Stimulated activated CD4-positive, alpha-beta T cell treated with anti-CD3 and anti-CD28 coated beads, Interleukin-1b, Interleukin-23, amount 100 ng/mL, for 4 hours (primary cell): ENCODE data around the gene STIM2.
"Not testable (repeated sequence)": the region's sequence is repeated elsewhere in the genome, so short reads cannot be mapped to it uniquely, and the experiment has no call there.

Experiments used
- DNase-seq, 2 donors: peaks; one replicate each; pipeline ENCODE4 v3.0.0-alpha.2; 2020; ENCODE audit warnings: low read depth in 2 of 2

STIM2 gene

GRCh38 chr4:26953366-26953765 is 92.7 kb downstream of the STIM2 start:
- DNase-seq = no peak

- DNase-seq = no peak
Measured at GRCh38 chr4:26953770-26954423, 93.3 kb downstream of the STIM2 start.

- no peak for DNase-seq
Measured at GRCh38 chr4:26955241-26955640, 94.6 kb downstream of the STIM2 start.

- no peak for DNase-seq
Measured at GRCh38 chr4:26958925-26959653, 98.4 kb downstream of the STIM2 start.

GRCh38 chr4:26959654-26960047 is 99.0 kb downstream of the STIM2 start:
- no peak for DNase-seq

- no peak for DNase-seq
Measured at GRCh38 chr4:26962720-26963119, 102.1 kb downstream of the STIM2 start.

DNA sequence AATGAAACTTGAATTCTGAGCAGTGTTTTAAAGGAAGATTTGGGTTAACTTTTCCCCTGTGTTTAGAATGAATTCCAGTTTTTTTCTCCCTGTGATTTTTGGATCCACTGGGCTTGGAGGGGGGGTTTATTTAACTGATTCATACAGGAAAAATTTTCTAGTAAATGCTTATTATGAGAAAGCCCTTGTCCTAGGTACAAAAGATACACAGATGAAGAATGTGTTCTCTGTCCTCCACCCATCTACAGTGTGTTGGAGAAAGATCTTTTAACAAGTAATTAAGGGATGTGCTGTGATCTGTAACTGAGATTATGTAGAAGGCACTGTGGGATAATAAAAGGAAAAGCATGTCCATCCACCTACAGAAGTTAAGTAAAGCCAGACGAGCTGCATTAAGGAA is 103.9 kb downstream of the STIM2 start:
- DNase-seq = no peak

- DNase-seq = no peak
Measured at GRCh38 chr4:26964994-26965393, 104.4 kb downstream of the STIM2 start.

GRCh38 chr4:26975464-26976181 is 115.0 kb downstream of the STIM2 start:
- not testable (repeated sequence) for DNase-seq

DNA sequence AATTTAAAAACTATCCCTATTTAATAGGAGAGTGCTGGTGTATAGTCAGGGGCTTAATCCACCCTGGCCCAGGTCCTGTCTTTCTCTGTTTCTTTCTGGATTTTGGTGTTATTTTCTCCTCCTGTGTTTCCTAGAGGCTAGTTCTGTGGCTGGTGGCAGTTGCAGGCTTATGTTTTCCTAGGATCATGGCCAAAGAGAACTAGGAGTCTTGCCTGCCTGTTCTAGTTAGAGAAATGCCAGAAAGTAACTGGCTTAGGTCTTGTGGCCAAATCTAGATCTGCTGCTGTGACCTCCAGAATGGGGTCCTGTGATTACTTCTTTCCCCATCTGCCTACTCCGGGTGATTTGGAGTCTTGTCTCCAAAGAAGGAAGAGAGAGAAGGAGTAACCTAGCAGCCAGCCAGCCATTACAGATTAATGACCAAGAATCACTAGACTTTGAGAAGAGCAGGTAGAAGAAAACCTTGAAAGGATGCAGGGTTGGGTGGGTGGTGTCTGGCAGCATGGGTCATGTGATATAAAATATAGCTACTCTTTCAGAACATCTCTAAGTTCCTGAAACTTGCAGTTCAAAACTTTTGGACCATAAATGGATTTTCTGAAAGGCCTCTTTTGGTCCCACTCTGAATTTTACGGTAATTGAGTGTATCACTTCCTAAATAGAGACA is 117.9 kb downstream of the STIM2 start:
- no peak for DNase-seq

GRCh38 chr4:26984896-26985295 is 124.3 kb downstream of the STIM2 start:
- no peak for DNase-seq

- DNase-seq = peak in 1 of 2 donors; percentile 33
Measured at GRCh38 chr4:26985873-26986272, 125.2 kb downstream of the STIM2 start.

DNA sequence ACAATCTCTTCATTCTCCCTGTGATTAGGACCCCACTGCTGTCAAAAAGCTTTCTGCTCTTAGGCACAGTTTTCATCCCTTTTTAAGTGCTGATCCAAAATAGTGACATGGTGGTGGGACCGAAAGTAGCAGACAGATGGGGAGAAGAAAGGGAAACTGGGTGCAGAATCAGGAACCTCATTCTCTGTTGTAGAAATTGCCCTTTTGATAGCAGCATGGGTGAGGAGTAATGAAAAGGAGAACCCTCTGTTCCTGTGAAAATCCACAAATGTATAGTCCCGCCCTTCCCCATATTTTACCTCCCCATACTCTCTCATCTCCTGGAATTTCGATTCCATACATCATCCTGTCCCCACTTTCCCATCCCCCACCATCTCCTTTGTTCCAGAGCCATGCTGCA is 126.5 kb downstream of the STIM2 start:
- DNase-seq = no peak

- no peak for DNase-seq
Measured at GRCh38 chr4:26991057-26991456, 130.4 kb downstream of the STIM2 start.

- DNase-seq = no peak
Measured at GRCh38 chr4:26992657-26993361, 132.2 kb downstream of the STIM2 start.

DNA sequence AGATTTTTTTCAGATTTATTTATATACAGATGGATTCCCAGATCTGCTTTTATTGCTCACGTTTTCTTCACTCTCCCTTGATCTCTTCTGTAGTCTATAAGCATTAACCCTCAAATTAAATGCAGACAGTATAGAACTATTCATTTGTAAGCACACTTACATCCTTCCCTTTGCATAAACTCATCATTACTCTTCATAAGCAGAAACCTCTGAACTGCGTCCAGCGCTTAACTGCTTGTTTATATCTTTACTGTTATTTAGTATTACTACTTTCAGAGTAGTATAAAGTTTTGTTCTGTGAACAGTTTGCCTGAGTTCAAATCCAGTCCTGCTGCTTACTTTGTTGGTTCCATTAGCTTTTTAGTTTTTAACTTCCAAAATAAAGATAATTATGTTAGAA is 132.9 kb downstream of the STIM2 start:
- DNase-seq = no peak

DNA sequence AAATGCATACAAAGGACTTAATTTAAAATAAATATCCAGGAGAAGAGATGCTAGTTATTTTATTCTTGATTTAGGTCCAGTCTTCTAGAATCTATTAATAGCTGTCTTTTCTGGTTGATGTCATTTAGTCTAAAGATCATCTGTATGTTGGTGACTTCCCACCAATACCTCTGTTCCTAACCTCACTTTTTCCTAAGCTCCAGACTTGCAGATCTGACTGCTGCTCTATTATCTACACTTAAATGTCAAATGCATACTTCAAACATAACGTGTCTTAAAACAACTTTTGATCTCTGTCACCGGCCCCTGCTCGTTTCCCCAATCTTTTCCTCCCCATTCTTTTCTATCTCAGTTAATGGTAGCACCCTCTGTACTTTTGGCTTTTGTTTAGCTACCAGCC is 133.3 kb downstream of the STIM2 start:
- DNase-seq = no peak

- no peak for DNase-seq
Measured at GRCh38 chr4:26995316-26995715, 134.7 kb downstream of the STIM2 start.

DNA sequence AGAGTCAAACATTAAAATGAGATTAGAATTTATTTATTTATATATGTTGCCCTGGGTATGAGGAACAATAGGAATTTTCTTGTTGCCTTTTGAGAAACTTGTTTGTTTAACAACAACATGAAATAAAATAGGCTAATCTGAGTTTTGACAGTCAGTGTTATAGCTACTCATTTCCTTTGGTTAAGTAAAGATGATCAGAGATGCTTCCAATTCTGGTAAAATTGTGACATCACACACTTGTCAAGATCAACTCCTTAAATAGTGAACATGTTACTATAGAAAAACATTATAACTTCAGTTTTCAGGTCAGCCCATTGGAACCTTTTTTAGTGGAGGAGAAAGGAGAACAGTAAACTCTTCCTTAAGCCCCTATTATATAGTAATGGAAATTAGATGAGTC is 136.1 kb downstream of the STIM2 start:
- DNase-seq = no peak

DNA sequence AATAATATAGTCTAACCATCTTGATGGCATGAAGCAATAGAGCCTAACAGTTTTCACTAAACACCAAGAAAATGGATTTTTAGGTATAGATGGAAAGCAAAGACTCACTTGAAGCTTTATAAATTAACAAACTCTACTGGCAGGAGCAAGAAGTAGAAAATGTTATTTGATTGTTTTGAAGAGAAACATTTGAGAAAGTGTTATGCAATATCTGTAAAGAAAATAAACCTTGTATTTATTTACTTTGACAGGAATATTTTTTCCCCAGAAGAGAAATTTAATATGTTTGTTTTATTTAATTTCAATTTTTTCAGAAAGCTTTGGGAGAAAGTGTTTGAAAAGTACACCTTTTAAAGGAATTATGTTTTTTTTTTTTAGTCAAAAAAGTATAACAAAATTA is 139.0 kb downstream of the STIM2 start:
- no peak for DNase-seq

- DNase-seq = no peak
Measured at GRCh38 chr4:27000122-27000521, 139.5 kb downstream of the STIM2 start.

DNA sequence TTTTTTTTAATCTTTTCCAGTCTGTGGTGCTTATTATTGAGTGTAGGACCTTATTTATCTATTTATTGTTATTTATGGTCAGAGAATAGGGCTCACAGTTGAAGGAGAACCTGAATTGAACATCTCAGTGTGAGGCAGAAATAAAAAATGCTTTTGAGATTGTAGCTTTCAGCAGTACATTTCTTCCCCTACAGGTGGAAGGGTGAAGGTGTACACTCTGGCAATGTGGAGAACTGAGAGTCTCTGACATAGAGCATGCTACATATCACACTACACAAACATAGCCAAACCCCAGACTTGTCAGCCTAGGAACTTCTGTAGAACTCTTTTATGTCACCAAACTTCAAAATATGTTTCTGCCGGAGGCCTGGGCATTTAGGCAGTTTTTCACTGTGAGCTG is 140.2 kb downstream of the STIM2 start:
- no peak for DNase-seq
